ENCODE measurements around the gene HIGD1A.
A peak's percentile ranks its signal among the peaks of the same experiment; 100 is the strongest.

HIGD1A gene

GRCh38 chr3:42795621-42796181, 8.6 kb downstream of the HIGD1A start:
- no peak for DNase-seq

DNA sequence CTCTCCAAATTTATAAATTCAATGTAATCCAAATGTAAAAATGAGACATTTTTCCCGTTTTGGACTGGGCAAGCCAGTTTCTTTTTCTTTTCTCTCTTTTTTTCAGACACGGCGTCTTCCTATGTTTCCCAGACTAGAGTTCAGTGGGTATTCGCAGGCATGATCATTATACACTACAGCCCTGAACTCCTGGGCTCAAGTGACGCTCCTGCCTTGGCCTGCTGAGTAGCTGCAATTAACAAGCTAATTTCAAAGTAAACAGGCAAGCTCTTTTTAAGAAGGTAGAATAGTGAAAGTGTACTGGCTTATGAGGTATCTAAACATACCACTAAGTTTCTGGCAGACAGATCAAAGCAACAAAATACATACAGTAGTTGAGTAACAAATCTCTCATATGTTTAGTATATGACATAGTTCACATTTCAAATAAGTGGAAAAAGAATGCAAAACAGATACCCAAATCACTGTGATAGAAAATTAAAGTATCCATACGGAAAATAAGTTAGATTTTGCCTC, 13.5 kb downstream of the HIGD1A start:
- no peak for DNase-seq

GRCh38 chr3:42786631-42787030, 17.7 kb downstream of the HIGD1A start:
- no peak for DNase-seq

DNA sequence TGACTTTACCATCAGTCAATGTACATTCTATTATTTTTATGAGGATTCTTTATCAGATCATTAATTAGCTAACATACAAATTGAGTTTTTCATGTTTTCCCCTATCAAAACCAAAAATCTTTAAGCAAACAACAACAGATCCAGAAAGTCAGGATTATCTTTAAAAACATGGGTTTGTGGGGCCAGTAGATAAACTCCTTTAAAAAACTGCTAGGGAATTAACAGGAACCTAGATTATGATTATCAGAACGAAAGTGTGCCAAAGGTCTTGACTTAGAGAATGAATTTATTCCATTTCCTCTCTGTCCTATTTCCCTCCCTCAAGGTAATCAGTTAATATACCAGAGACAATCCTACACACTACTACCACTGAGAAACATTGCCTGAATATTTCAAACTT, 18.1 kb downstream of the HIGD1A start:
- no peak for DNase-seq

GRCh38 chr3:42780892-42781700, 23.2 kb downstream of the HIGD1A start:
- peak; percentile 79 for DNase-seq

- no peak for DNase-seq
These were observed 23.9 kb downstream of the HIGD1A start for GRCh38 chr3:42780398-42780797.

DNA sequence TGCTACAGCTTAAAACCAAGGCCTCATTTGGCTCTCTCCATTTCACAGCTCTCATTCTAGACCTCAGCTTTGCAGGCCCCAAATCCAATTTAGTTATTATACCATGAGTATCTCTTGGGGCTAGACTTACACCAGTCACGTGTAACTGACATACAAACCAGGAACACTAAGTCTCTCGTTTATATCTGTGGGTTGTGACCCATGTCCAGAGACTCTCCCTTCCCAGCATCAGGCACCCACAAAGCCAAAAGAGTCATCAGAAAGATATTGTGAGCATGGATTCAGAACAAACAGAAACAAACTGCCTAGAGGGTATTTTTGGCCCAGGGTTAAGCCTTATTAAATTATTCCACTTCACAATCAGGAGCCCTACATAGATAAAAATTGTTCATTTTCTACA, 25.6 kb downstream of the HIGD1A start:
- no peak for DNase-seq

GRCh38 chr3:42773409-42773751, 30.9 kb downstream of the HIGD1A start:
- no peak for DNase-seq

- peak; percentile 91 for DNase-seq
These were observed 31.5 kb downstream of the HIGD1A start, which contains the start of gene CCDC13 for GRCh38 chr3:42772670-42773408. Gene CCDC13, minus strand, starts transcription at chr3:42773253. Its CDS starts 14,908 bp downstream, at chr3:42758345.

GRCh38 chr3:42771271-42771670, 33.0 kb downstream of the HIGD1A start:
- no peak for DNase-seq

DNA sequence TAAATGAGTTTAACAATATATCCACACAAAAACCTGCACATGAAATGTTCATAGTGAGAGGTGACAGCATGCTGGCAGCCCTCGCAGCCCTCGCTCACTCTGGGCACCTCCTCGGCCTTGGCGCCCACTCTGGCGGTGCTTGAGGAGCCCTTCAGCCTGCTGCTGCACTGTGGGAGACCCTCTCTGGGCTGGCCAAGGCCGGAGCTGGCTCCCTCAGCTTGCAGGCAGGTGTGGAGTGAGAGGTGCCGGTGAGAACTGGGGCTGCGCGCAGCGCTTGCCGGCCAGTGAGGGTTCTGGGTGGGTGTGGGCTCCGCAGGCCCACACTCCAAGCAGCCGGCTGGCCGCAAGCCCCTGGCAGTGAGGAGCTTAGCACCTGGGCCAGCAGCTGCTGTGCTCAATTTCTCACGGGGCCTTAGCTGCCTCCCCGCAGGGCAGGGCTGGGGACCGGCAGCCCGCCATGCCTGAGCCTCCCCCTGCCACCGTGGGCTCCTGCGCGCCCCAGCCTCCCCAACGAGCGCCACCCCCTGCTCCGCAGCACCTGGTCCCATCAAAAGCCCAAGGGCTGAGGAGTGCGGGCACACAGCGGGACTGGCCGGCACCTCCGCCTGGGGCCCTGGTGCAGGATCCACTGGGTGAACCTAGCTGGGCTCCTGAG, 34.7 kb downstream of the HIGD1A start:
- no peak for DNase-seq

GRCh38 chr3:42764561-42765295, 39.6 kb downstream of the HIGD1A start:
- DNase-seq: no peak

DNA sequence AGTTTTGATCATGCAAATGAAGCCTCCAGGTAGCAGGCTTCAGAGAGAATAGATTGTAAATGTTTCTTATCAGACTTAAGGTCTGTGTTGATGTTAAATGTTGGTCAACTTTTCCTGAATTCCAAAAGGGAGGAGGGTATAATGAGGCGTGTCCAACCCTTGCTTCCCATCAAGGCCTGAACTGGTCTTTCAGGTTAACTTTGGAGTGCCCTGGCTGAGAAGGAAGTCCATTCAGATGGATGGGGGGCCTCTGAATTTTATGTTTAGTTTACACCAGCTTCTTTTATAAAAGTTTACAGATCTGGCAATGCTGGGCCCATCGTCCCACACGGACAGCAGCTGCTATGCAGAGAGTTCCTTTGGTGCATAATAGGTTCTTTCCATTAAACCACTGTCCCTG, 40.2 kb downstream of the HIGD1A start:
- no peak for DNase-seq

GRCh38 chr3:42763021-42763420, 41.3 kb downstream of the HIGD1A start:
- no peak for DNase-seq

DNA sequence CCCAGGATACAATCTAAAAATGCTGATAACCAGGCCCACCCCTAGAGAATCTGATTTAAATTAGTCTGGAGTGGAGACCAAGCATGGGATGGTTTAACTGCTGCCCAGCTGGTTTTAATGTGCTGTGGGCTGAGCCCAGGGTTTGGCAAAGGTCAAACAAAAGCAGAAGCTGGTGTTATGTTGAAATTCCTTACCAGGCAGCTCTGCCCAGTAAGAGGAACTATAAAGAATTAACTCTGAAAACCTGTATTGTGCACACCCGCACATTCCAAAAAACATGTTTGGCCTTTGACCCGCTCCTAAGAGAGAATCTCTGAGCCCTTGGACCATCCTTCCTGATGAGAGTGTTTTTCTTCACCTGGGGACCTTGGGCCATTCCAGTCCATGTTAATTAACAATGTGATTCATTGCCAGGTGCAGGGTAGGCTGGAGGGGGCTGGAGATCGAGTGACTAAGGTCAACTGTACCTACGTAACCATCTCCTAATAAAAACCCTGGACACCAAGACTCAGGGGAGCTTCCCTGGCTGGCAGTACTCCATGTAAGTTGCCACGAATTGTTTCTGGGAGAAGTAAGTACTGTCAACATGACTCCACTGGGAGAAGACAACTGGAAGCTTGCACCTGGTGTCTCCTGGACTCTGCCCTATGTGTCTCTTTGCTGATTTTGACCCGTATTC, 42.1 kb downstream of the HIGD1A start:
- no peak for DNase-seq

GRCh38 chr3:42758126-42758525, 46.2 kb downstream of the HIGD1A start:
- no peak for DNase-seq

GRCh38 chr3:42756681-42757213, 47.5 kb downstream of the HIGD1A start:
- DNase-seq: no peak

- DNase-seq: peak; percentile 21
These were observed 48.4 kb downstream of the HIGD1A start for GRCh38 chr3:42755681-42756578.

DNA sequence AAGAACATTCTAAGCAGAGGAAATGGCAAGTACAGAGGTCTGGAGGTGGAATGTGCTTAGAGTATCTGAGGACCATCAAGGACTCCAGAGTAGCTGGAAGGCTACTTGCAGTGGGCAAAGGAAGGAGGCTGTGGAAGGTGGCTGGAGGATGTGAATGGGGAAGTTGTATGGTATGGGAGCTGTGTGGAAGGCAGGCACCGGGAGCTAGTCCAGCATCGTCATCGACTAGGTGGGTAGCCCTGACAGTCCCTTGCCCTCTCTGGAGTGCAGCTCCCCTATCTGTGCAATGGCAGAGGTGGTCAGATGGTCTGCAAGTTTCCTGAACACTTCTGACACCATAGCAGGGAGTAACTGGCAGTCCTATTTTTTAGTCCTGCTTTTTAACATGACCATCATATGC, 50.5 kb downstream of the HIGD1A start:
- no peak for DNase-seq

DNA sequence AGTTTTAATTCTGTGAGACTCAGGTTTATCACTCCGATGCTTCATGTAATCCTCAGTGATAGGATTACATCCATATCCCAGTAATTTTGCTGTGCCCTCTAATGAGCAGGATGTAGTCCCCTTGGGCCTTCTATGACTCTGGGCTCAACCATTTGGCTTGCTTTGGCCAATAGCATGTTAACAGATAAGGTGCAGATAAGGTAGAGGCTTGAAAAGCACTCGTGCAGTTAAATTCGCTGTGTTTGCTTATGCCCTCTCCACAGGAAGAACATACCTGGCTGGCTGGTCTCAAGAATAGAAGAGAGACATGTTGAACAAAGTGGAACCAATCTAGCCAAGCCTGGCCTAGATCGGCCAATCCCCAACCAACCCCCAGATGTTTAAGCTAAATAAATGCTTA, 51.3 kb downstream of the HIGD1A start:
- no peak for DNase-seq

DNA sequence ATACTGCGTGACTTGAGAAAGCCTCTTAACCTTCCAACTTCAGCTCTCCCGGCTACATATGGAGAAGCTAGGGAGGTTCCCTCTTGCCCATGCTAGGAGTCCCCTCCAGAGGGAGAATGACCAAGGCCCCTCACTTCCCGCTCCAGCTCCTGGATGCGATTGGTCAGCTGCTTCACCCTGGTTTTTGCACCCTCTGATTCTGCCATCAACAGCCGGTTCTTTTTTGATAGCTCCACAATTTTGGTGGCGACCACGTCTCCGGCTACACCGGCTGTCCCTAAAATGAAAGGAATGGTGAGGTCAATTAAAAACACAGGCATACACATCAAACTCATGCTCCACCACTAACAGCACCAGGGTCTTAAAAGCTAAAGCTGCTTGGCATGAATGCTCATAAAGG, 51.8 kb downstream of the HIGD1A start:
- DNase-seq: no peak

All from CD4-positive, alpha-beta T cell treated with Interleukin-17A for 1 hour (primary cell).